ENCODE results near the gene CCDC194.
A peak's percentile ranks its signal among the peaks of the same experiment; 100 is the strongest.

CCDC194 gene

GRCh38 chr19:17411801-17412200 lies 17.8 kb upstream of the CCDC194 start:
- DNase-seq: no peak
- no peak overlapping the region for H2BK5ac ChIP-seq (ENCODE audit: low read depth, low read length, poor library complexity, severe bottlenecking)
- H2BK12ac ChIP-seq (ENCODE audit: low read length in 2 of 2): peak overlapping the region; percentile 51 to 99
- peak overlapping the region; percentile 62 to 97 for H3K4ac ChIP-seq (ENCODE audit: low read depth in 1 of 2, low read length in 2 of 2)
- H3K4me3 ChIP-seq (ENCODE audit: insufficient read depth in 1 of 2, low read depth in 1 of 2, low read length in 2 of 2): no peak overlapping the region
- no peak overlapping the region for H3K27ac ChIP-seq (ENCODE audit: low read length, poor library complexity, severe bottlenecking)
- H2AK5ac ChIP-seq (ENCODE audit: low read length, severe bottlenecking): no peak overlapping the region
- no peak overlapping the region for H3K23ac ChIP-seq (ENCODE audit: low read length in 2 of 2)
- peaks cover 2% of the 10 kb centered on the region for H3K4me1 ChIP-seq (ENCODE audit: control insufficient read depth, insufficient read depth, low read depth, low read length)
- H4K91ac ChIP-seq (ENCODE audit: low read length): peak overlapping the region; percentile 74
- H3K9me3 ChIP-seq (ENCODE audit: control insufficient read depth, low read length): no peaks in the 10 kb centered on the region
- H3K9ac ChIP-seq (ENCODE audit: low read length): no peak overlapping the region
- H3K4me2 ChIP-seq (ENCODE audit: low read length, poor library complexity, severe bottlenecking): no peak overlapping the region
- peaks cover 6 to 30% of the 10 kb centered on the region in 2 experiments for H3K27me3 ChIP-seq (ENCODE audit: control insufficient read depth in 1 of 2, insufficient read depth in 1 of 2, low read length in 2 of 2)
- peak overlapping the region; percentile 31 to 71 for H3K18ac ChIP-seq (ENCODE audit: low read depth in 1 of 2, low read length in 2 of 2)
- 80% methylated on average over 11 of the region's 11 CpGs for WGBS
- H2BK15ac ChIP-seq (ENCODE audit: low read depth, poor library complexity, severe bottlenecking): peak overlapping the region; percentile 1
- H3K36me3 ChIP-seq (ENCODE audit: control insufficient read depth in 1 of 2, insufficient read depth in 2 of 2, low read depth in 1 of 2, low read length in 2 of 2): no peaks in the 10 kb centered on the region
- H2AFZ ChIP-seq (ENCODE audit: low read depth, low read length): peak overlapping the region; percentile 77
- H3K14ac ChIP-seq (ENCODE audit: low read length in 2 of 2): peak overlapping the region in 1 of 2 experiments; percentile 91
- H4K8ac ChIP-seq (ENCODE audit: low read length): peak overlapping the region; percentile 33
- no peaks in the 10 kb centered on the region for H3K79me1 ChIP-seq (replicated peaks; ENCODE audit: low read length, poor library complexity, severe bottlenecking)
- H2BK120ac ChIP-seq (ENCODE audit: low read depth, low read length): peak overlapping the region; percentile 94

- Histone ChIP-seq H4K8ac (ENCODE audit: low read length) (no peak overlapping the region), H3K14ac (ENCODE audit: low read length in 2 of 2) (no peak overlapping the region), H3K4ac (ENCODE audit: low read depth in 1 of 2, low read length in 2 of 2) (no peak overlapping the region), H4K91ac (ENCODE audit: low read length) (no peak overlapping the region), H2BK12ac (ENCODE audit: low read length in 2 of 2) (no peak overlapping the region), H3K36me3 (ENCODE audit: control insufficient read depth in 1 of 2, insufficient read depth in 2 of 2, low read depth in 1 of 2, low read length in 2 of 2) (no peaks in the 10 kb centered on the region), H2BK15ac (ENCODE audit: low read depth, poor library complexity, severe bottlenecking) (no peak overlapping the region), H3K79me1 (replicated peaks; ENCODE audit: low read length, poor library complexity, severe bottlenecking) (no peaks in the 10 kb centered on the region), H3K27ac (ENCODE audit: low read length, poor library complexity, severe bottlenecking) (no peak overlapping the region), H3K9ac (ENCODE audit: low read length) (no peak overlapping the region), H2BK5ac (ENCODE audit: low read depth, low read length, poor library complexity, severe bottlenecking) (no peak overlapping the region), H3K18ac (ENCODE audit: low read depth in 1 of 2, low read length in 2 of 2) (no peak overlapping the region), H2AK5ac (ENCODE audit: low read length, severe bottlenecking) (no peak overlapping the region), H2BK120ac (ENCODE audit: low read depth, low read length) (no peak overlapping the region), H2AFZ (ENCODE audit: low read depth, low read length) (no peak overlapping the region), H3K27me3 (ENCODE audit: control insufficient read depth in 1 of 2, insufficient read depth in 1 of 2, low read length in 2 of 2) (peaks cover 4 to 18% of the 10 kb centered on the region in 2 experiments), H3K23ac (ENCODE audit: low read length in 2 of 2) (no peak overlapping the region), H3K9me3 (ENCODE audit: control insufficient read depth, low read length) (no peaks in the 10 kb centered on the region), H3K4me2 (ENCODE audit: low read length, poor library complexity, severe bottlenecking) (no peak overlapping the region), H3K4me1 (ENCODE audit: control insufficient read depth, insufficient read depth, low read depth, low read length) (peaks cover 11% of the 10 kb centered on the region), H3K4me3 (ENCODE audit: insufficient read depth in 1 of 2, low read depth in 1 of 2, low read length in 2 of 2) (no peak overlapping the region)
- no peak for DNase-seq
- WGBS: 95% methylated on average over 7 of the region's 9 CpGs
Measured at GRCh38 chr19:17409990-17410389, 16.0 kb upstream of the CCDC194 start.

GRCh38 chr19:17406887-17407196 lies 12.8 kb upstream of the CCDC194 start:
- no peak for DNase-seq
- Histone ChIP-seq H4K91ac (ENCODE audit: low read length) (peak overlapping the region; percentile 88), H3K23ac (ENCODE audit: low read length in 2 of 2) (no peak overlapping the region), H3K9me3 (ENCODE audit: control insufficient read depth, low read length) (no peaks in the 10 kb centered on the region), H3K4me1 (ENCODE audit: control insufficient read depth, insufficient read depth, low read depth, low read length) (peaks cover 15% of the 10 kb centered on the region), H2BK15ac (ENCODE audit: low read depth, poor library complexity, severe bottlenecking) (no peak overlapping the region), H3K18ac (ENCODE audit: low read depth in 1 of 2, low read length in 2 of 2) (peak overlapping the region; percentile 25 to 29), H2AFZ (ENCODE audit: low read depth, low read length) (no peak overlapping the region), H3K27ac (ENCODE audit: low read length, poor library complexity, severe bottlenecking) (no peak overlapping the region), H2BK5ac (ENCODE audit: low read depth, low read length, poor library complexity, severe bottlenecking) (no peak overlapping the region), H3K36me3 (ENCODE audit: control insufficient read depth in 1 of 2, insufficient read depth in 2 of 2, low read depth in 1 of 2, low read length in 2 of 2) (no peaks in the 10 kb centered on the region), H3K4ac (ENCODE audit: low read depth in 1 of 2, low read length in 2 of 2) (peak overlapping the region; percentile 6 to 29), H3K14ac (ENCODE audit: low read length in 2 of 2) (no peak overlapping the region), H4K8ac (ENCODE audit: low read length) (peak overlapping the region; percentile 45), H3K9ac (ENCODE audit: low read length) (no peak overlapping the region), H3K79me1 (replicated peaks; ENCODE audit: low read length, poor library complexity, severe bottlenecking) (no peaks in the 10 kb centered on the region), H2BK120ac (ENCODE audit: low read depth, low read length) (no peak overlapping the region), H3K4me2 (ENCODE audit: low read length, poor library complexity, severe bottlenecking) (no peak overlapping the region), H2AK5ac (ENCODE audit: low read length, severe bottlenecking) (no peak overlapping the region), H3K27me3 (ENCODE audit: control insufficient read depth in 1 of 2, insufficient read depth in 1 of 2, low read length in 2 of 2) (peaks cover 6 to 18% of the 10 kb centered on the region in 2 experiments), H2BK12ac (ENCODE audit: low read length in 2 of 2) (peak overlapping the region in 1 of 2 experiments; percentile 70), H3K4me3 (ENCODE audit: insufficient read depth in 1 of 2, low read depth in 1 of 2, low read length in 2 of 2) (peak overlapping the region in 1 of 2 experiments; percentile 54)
- WGBS: 71% methylated on average over 1 of the region's 2 CpGs

GRCh38 chr19:17406046-17406886 lies 12.3 kb upstream of the CCDC194 start:
- Histone ChIP-seq H3K14ac (ENCODE audit: low read length in 2 of 2) (peak overlapping the region in 1 of 2 experiments; percentile 78), H4K8ac (ENCODE audit: low read length) (peak overlapping the region; percentile 58), H2BK12ac (ENCODE audit: low read length in 2 of 2) (peak overlapping the region; percentile 29 to 84), H2AFZ (ENCODE audit: low read depth, low read length) (peak overlapping the region; percentile 8), H3K4me1 (ENCODE audit: control insufficient read depth, insufficient read depth, low read depth, low read length) (peaks cover 15% of the 10 kb centered on the region), H2BK120ac (ENCODE audit: low read depth, low read length) (peak overlapping the region; percentile 42), H3K9ac (ENCODE audit: low read length) (no peak overlapping the region), H3K9me3 (ENCODE audit: control insufficient read depth, low read length) (no peaks in the 10 kb centered on the region), H3K4me3 (ENCODE audit: insufficient read depth in 1 of 2, low read depth in 1 of 2, low read length in 2 of 2) (peak overlapping the region in 1 of 2 experiments; percentile 59), H2BK15ac (ENCODE audit: low read depth, poor library complexity, severe bottlenecking) (peak overlapping the region; percentile 44), H3K23ac (ENCODE audit: low read length in 2 of 2) (no peak overlapping the region), H3K79me1 (replicated peaks; ENCODE audit: low read length, poor library complexity, severe bottlenecking) (no peaks in the 10 kb centered on the region), H2BK5ac (ENCODE audit: low read depth, low read length, poor library complexity, severe bottlenecking) (no peak overlapping the region), H3K4me2 (ENCODE audit: low read length, poor library complexity, severe bottlenecking) (no peak overlapping the region), H3K27ac (ENCODE audit: low read length, poor library complexity, severe bottlenecking) (peak overlapping the region; percentile 7), H4K91ac (ENCODE audit: low read length) (peak overlapping the region; percentile 88), H3K27me3 (ENCODE audit: control insufficient read depth in 1 of 2, insufficient read depth in 1 of 2, low read length in 2 of 2) (peaks cover 6 to 15% of the 10 kb centered on the region in 2 experiments), H3K4ac (ENCODE audit: low read depth in 1 of 2, low read length in 2 of 2) (peak overlapping the region; percentile 61 to 85), H3K36me3 (ENCODE audit: control insufficient read depth in 1 of 2, insufficient read depth in 2 of 2, low read depth in 1 of 2, low read length in 2 of 2) (no peaks in the 10 kb centered on the region), H2AK5ac (ENCODE audit: low read length, severe bottlenecking) (peak overlapping the region; percentile 2), H3K18ac (ENCODE audit: low read depth in 1 of 2, low read length in 2 of 2) (peak overlapping the region; percentile 25 to 81)
- peak; percentile 76 for DNase-seq
- WGBS: 74% methylated on average over 8 of the region's 10 CpGs
